GM12878 (cell line): ENCODE results near the gene MYO1H. TPM values are rescaled to one million over a fixed set of nuclear protein-coding genes. Genes with fewer than 3 reads are reported as not detected.

Source experiments
- ATAC-seq: fragments of 200-7000 bp; cut with Tn5 transposase; 3 replicates; pipeline ENCODE4 v1.9.1; 2020; ENCODE audit warnings: mild to moderate bottlenecking, moderate library complexity
- BruUV-seq: library from RNA; stranded (reverse); fragments of 400-500 nt; replicated peaks from 2 replicates; lab custom pipeline; 2021; lab: Mats Ljungman, UMichigan
- CTCF ChIA-PET: fragments of 300-600 bp; sonication (Branson Sonifier 250); formaldehyde crosslinking; extraction: SDS; loops from one replicate; lab custom pipeline; 2021; ENCODE audit warnings: inconsistent platforms; lab: Yijun Ruan, JAX
- POLR2A ChIA-PET: fragments of 350-600 bp; formaldehyde crosslinking; extraction: SDS; loops from one replicate; lab custom pipeline; 2021; ENCODE audit warnings: inconsistent platforms; lab: Charles Lee
- RAD21 ChIA-PET: fragments of 300-600 bp; sonication (Branson Sonifier 250); formaldehyde crosslinking; loops from one replicate; lab custom pipeline; 2023; ENCODE audit warnings: antibody characterized with exemption; ENCODE audit not compliant: unreplicated experiment; lab: Charles Lee
- SMC1A ChIA-PET: fragments of 300-600 bp; sonication (Branson Sonifier 250); formaldehyde crosslinking; loops from one replicate; lab custom pipeline; 2023; ENCODE audit not compliant: unreplicated experiment, uncharacterized antibody; lab: Charles Lee
- DNase-seq: peaks from one replicate; pipeline ENCODE4 v3.0.0-alpha.2; 2011; ENCODE audit warnings: low read depth, low spot score
- FAIRE-seq: peaks from 3 replicates; lab custom pipeline; 2011; peaks lifted over from hg19 to GRCh38; lab: Jason Lieb, UNC
- H2AFZ ChIP-seq: 2 replicates; pipeline ENCODE4 v1.6.0; 2011; ENCODE audit warnings: low read depth, low read length, control low read depth; ENCODE audit not compliant: control insufficient read depth
- H3K27ac ChIP-seq: 2 replicates; pipeline ENCODE4 v1.5.1; 2011; ENCODE audit warnings: control low read depth; ENCODE audit not compliant: control insufficient read depth, insufficient read depth
- H3K27me3 ChIP-seq, 2 experiments: replicated peaks in 1 of 2; 2 replicates each; pipeline versions ENCODE4 v1.6.0 to v1.6.1; 2011; ENCODE audit warnings: low read length in 1 of 2; ENCODE audit not compliant: control insufficient read depth in 2 of 2, insufficient read depth in 2 of 2
- H3K36me3 ChIP-seq, 2 experiments: 2 replicates each; pipeline ENCODE4 v1.5.1; 2011; ENCODE audit warnings: low read length in 1 of 2; ENCODE audit not compliant: control insufficient read depth in 2 of 2, insufficient read depth in 2 of 2
- H3K4me1 ChIP-seq: 2 replicates; pipeline ENCODE4 v1.6.1; 2011; ENCODE audit warnings: mild to moderate bottlenecking, low read length, moderate library complexity, mixed read lengths; ENCODE audit not compliant: control insufficient read depth, insufficient read depth
- H3K4me2 ChIP-seq: 2 replicates; pipeline ENCODE4 v1.6.0; 2011; ENCODE audit warnings: control low read depth; ENCODE audit not compliant: control insufficient read depth, insufficient read depth
- H3K4me3 ChIP-seq: fragments of 200-600 bp; sonication (generic); 2 replicates; pipeline ENCODE4 v1.5.1; 2016
- H3K79me2 ChIP-seq: 2 replicates; pipeline ENCODE4 v1.6.0; 2011; ENCODE audit warnings: low read length; ENCODE audit not compliant: control insufficient read depth, insufficient read depth
- H3K9ac ChIP-seq: 2 replicates; pipeline ENCODE4 v1.8.0; 2011; ENCODE audit warnings: low read length, control low read depth, mixed read lengths; ENCODE audit not compliant: control insufficient read depth, insufficient read depth
- H3K9me3 ChIP-seq: replicated peaks from 3 replicates; pipeline ENCODE4 v1.5.1; 2011; ENCODE audit warnings: mild to moderate bottlenecking, low read length; ENCODE audit not compliant: control insufficient read depth, insufficient read depth
- H4K20me1 ChIP-seq: 2 replicates; pipeline ENCODE4 v1.6.0; 2011; ENCODE audit not compliant: control insufficient read depth, insufficient read depth
- BCL11A ChIP-seq: IDR thresholded peaks from 2 replicates; pipeline ENCODE4 v1.6.1; 2011; ENCODE audit warnings: low read depth, low read length
- CREB1 ChIP-seq: IDR thresholded peaks from 2 replicates; pipeline ENCODE4 v1.6.1; 2012; ENCODE audit warnings: low read depth, mild to moderate bottlenecking, inconsistent platforms
- CTCF ChIP-seq, 3 experiments: IDR thresholded peaks in 2 of 3; conservative IDR thresholded peaks in 1 of 3; 2 replicates each; pipeline ENCODE4 v1.5.1; 2011; ENCODE audit warnings: low read depth in 3 of 3, low read length in 3 of 3, mild to moderate bottlenecking in 3 of 3, control low read depth in 2 of 3, moderate library complexity in 2 of 3, inconsistent platforms in 1 of 3, mixed read lengths in 1 of 3; ENCODE audit not compliant: control insufficient read depth in 2 of 3, insufficient read depth in 1 of 3; ENCODE audit errors: extremely low read depth in 1 of 3
- CUX1 ChIP-seq: IDR thresholded peaks from 2 replicates; pipeline ENCODE4 v1.6.1; 2012; ENCODE audit warnings: improper control_type of control experiment, low read depth, low read length; ENCODE audit not compliant: insufficient replicate concordance
- ESRRA ChIP-seq: IDR thresholded peaks from 2 replicates; pipeline ENCODE4 v1.6.1; 2012; ENCODE audit warnings: mild to moderate bottlenecking, low read length, improper control_type of control experiment
- HDAC2 ChIP-seq: fragments of 200-600 bp; sonication (generic); IDR thresholded peaks from 2 replicates; pipeline ENCODE4 v1.6.1; 2017
- JUNB ChIP-seq: IDR thresholded peaks from 2 replicates; pipeline ENCODE4 v1.6.1; 2016; ENCODE audit warnings: antibody characterized with exemption, mild to moderate bottlenecking
- NR2F1 ChIP-seq: fragments of 450-650 bp; conservative IDR thresholded peaks from 2 replicates; pipeline ENCODE4 v1.6.1; 2017; ENCODE audit warnings: mild to moderate bottlenecking
- POLR2A ChIP-seq: IDR thresholded peaks from 2 replicates; pipeline ENCODE4 v1.6.1; 2011; ENCODE audit warnings: low read depth, mild to moderate bottlenecking, low read length
- RAD21 ChIP-seq: IDR thresholded peaks from 2 replicates; pipeline ENCODE4 v1.6.1; 2011; ENCODE audit warnings: mild to moderate bottlenecking, low read depth, low read length, moderate library complexity; ENCODE audit not compliant: insufficient read depth
- SIX5 ChIP-seq: IDR thresholded peaks from 2 replicates; pipeline ENCODE4 v1.6.1; 2011; ENCODE audit warnings: mild to moderate bottlenecking, low read depth, low read length, moderate library complexity; ENCODE audit not compliant: severe bottlenecking
- SMC3 ChIP-seq: IDR thresholded peaks from 2 replicates; pipeline ENCODE4 v1.6.1; 2011; ENCODE audit warnings: low read length, improper control_type of control experiment, borderline replicate concordance
- WRNIP1 ChIP-seq: IDR thresholded peaks from 2 replicates; pipeline ENCODE4 v1.6.1; 2011; ENCODE audit warnings: low read depth, low read length, improper control_type of control experiment, borderline replicate concordance
- WGBS: methylation state at CpG from one replicate; pipeline ENCODE4 v1.1.6; 2016; ENCODE audit warnings: low lambda C conversion rate; ENCODE audit not compliant: insufficient replicate concordance, insufficient coverage; ENCODE audit errors: missing lambda C conversion rate; 5-methylcytosine and 5-hydroxymethylcytosine counted together
- in situ Hi-C: fragments of 300-500 bp; cut with MboI; formaldehyde crosslinking; loops from 9 replicates; pipeline ENCODE4 v1.14.3; 2018; ENCODE audit warnings: mixed read lengths
- intact Hi-C: fragments of 100-400 bp; cut with micrococcal nuclease; formaldehyde crosslinking; loops from one replicate; pipeline ENCODE4 v1.14.2; 2022; ENCODE audit not compliant: unreplicated experiment
- polyA plus RNA-seq, 11 experiments: library from polyadenylated mRNA; depleted of rRNA in 4 of 11; unstranded in 6 of 11; stranded (reverse) in 5 of 11; fragments of >200 nt; fragmentation: Nextera tagmentation in 4 of 11; fragmentation: Illumina TruSeq in 1 of 11; extraction: Ambion mirVana in 4 of 11; extraction: Trizol in 1 of 11; gene quantifications; 1 replicate in 1 of 11; 2 replicates in 10 of 11; pipeline versions ENCODE4 v1.2.1 to v1.2.3, GENCODE V29; 2011 to 2016; ENCODE audit warnings: inconsistent platforms in 2 of 11, missing spikeins in 2 of 11, low read depth in 1 of 11
- total RNA-seq, 4 experiments: library from RNA; depleted of rRNA in 3 of 4; stranded (reverse); fragments of >200 nt in 3 of 4; fragmentation: Illumina TruSeq in 1 of 4; extraction: Trizol in 1 of 4; gene quantifications; 2 replicates each; pipeline versions ENCODE4 v1.2.1 to v1.2.3, GENCODE V29; 2013 to 2021

Gene MYO1H
- total and polyA plus RNA-seq, 10 of the 15 experiments (the other 5 are each of a cell fraction or from before 2014, with no cell fraction given), result 0.05 TPM; not detected in 9

DNA sequence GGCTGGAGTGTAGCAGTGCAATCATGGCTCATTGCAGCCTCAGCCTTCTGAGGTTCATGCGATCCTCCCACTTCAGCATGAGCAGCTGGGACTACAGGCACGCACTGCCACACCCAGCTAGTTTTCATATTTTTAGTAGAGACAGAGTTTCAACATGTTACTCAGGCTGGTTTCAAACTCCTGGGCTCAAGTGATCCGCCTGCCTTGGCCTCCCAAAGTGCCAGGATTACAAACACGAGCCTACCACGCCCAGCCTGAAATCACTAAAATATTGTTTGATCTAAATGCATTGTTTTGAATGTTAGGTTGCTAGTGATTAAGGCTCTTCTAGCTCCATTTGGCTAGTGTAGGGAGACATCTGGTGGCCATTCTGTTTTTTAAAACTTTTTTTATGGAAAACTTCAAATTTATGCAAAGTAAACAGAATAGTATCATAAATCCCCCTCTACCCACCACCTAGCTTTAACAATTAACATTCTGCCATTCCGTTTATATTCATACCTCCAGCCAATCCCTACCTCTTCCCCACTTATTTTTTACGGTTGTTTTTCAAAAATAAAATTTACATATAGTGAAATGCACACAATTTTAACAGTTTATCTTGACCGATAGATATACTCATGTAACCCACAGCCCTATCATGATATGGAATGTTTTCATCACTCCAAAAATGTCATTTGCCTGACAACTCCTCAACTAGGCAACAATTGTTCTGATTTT lies 37.8 kb downstream of the MYO1H start:
- intact Hi-C loops (loop anchor here (1.0 to 10.0 kb wide), 2 partner anchors 121 to 251 kb away; no protein-coding TSS in a partner anchor), in situ Hi-C loops (loop anchor here (5.0 kb wide), 1 partner anchor 118 kb away; no protein-coding TSS in a partner anchor)
- CTCF ChIA-PET, result interaction anchor here (0.7 to 2.7 kb wide), 11 partner anchors 8 to 1124 kb away, joined by 3 to 48 read pairs (median 4); no protein-coding TSS in a partner anchor
- TF ChIP-seq CUX1 (no peak), NR2F1 (no peak), CTCF (IDR thresholded peaks at IDR 0.05 in 2 of 3, conservative IDR thresholded peaks at IDR 0.05 in 1 of 3; ENCODE audit: control insufficient read depth in 2 of 3, extremely low read depth in 1 of 3, insufficient read depth in 1 of 3, low read depth in 3 of 3, low read length in 3 of 3) (peak; percentile 32 to 55 (median 37); a peak in 4 of 6 replicates), RAD21 (peak; percentile 85), ESRRA (no peak), SIX5 (no peak), WRNIP1 (no peak), BCL11A (no peak), HDAC2 (no peak), CREB1 (no peak), POLR2A (no peak), JUNB (no peak), SMC3 (peak; percentile 72; the same call in 1 of the 2 replicates)
- no peak for FAIRE-seq
- no peaks in the 10 kb centered on the region for H4K20me1 ChIP-seq
- H3K4me2 ChIP-seq, result no peak overlapping the region
- H3K9ac ChIP-seq, result no peak overlapping the region
- 22% methylated on average over 8 of the region's 8 CpGs for WGBS
- no peaks in the 10 kb centered on the region; the same call in 2 of the 3 replicates for H3K9me3 ChIP-seq
- no peak for DNase-seq
- SMC1A ChIA-PET, result interaction anchor here (1.2 to 1.3 kb wide), 2 partner anchors 120 to 122 kb away, joined by 4 to 6 read pairs; no protein-coding TSS in a partner anchor
- RAD21 ChIA-PET, result interaction anchor here (0.6 to 1.2 kb wide), 4 partner anchors 9 to 433 kb away, joined by 3 to 8 read pairs (median 4); no protein-coding TSS in a partner anchor
- H3K27me3 ChIP-seq, result peaks cover 0 to 6% of the 10 kb centered on the region in 2 experiments; a peak in 1 of 4 replicates
- POLR2A ChIA-PET, result interaction anchor here (0.6 kb wide), 1 partner anchor 588 kb away, joined by 3 read pairs; no protein-coding TSS in a partner anchor
- 0 out of 3 replicates have a peak, but pooled peaks have one; percentile 26 for ATAC-seq
- BruUV-seq, result no TSS peak
- no peaks in the 10 kb centered on the region for H3K4me1 ChIP-seq
- no peaks in the 10 kb centered on the region for H3K36me3 ChIP-seq
- no peak overlapping the region for H3K27ac ChIP-seq
- H3K4me3 ChIP-seq, result no peak overlapping the region
- no peak overlapping the region for H2AFZ ChIP-seq
- no peaks in the 10 kb centered on the region for H3K79me2 ChIP-seq
